Activated naive CD4-positive, alpha-beta T cell treated with Interleukin-2 at 50 U/mL for 16 hours (primary cell): ENCODE measurements around the gene LY6G5B.
"Not testable (repeated sequence)": the region's sequence is repeated elsewhere in the genome, so short reads cannot be mapped to it uniquely, and the experiment has no call there.

ENCODE experiments used
- DNase-seq: peaks from one replicate; pipeline ENCODE4 v3.0.0-alpha.2; 2020

The LY6G5B gene

DNA sequence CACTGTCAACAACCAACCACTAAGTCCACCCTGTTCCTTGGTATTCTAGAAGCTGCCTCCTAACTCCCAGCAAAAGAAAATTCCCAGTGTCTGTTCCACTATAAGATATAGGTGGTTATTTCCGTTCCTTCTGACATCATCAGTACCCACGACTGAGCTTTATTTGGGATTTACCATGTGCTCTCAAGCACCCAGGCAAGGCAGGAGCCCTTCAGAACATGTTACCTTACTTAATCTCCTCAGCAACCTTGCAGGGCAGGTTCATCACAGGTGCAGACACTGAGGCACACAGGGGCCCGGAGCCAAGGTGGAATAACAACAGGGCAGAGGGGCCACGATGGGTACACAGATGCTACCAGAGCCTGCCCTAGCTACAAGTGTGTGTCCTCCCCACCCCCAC, 22.6 kb downstream of the LY6G5B start:
- DNase-seq: no peak

DNA sequence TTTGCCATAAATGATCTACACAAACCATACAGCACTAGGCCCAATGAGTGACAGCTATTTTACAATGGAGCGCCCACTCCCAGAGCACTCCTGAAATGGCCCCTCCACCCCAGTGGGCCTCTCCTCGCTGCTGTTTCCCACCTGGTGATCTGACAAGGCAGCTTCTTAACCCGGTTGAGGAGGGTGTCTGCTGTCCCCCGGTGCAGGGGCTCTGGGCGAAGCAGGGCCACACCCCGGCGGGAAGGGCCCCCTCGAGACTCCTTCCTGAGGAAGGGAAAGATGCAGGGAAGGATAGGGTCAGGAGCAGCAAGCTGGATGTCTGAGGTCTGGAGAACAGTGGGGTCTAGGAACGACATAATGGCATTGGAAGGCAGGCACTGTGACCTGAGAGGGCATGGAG, 23.1 kb downstream of the LY6G5B start:
- DNase-seq: no peak

DNA sequence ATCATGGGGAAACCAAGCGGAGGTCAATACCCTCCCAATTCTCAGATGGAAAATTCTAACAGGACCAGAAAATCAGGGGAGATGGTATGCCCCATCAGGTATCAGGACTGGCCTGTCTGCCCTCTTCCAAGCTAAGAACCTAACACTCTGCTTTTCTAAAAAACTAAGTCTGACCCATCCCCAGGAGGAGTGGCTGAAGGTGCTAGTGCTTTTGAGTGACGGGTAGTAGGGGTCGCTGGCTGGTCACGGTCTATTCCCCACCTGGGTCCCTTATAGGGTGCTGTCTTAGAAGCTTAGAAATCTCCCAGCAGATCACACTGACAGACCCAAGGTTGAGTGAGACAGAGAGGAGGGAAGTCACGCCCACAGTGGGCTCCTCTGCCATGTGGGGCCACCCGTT, 23.8 kb downstream of the LY6G5B start:
- no peak for DNase-seq

DNA sequence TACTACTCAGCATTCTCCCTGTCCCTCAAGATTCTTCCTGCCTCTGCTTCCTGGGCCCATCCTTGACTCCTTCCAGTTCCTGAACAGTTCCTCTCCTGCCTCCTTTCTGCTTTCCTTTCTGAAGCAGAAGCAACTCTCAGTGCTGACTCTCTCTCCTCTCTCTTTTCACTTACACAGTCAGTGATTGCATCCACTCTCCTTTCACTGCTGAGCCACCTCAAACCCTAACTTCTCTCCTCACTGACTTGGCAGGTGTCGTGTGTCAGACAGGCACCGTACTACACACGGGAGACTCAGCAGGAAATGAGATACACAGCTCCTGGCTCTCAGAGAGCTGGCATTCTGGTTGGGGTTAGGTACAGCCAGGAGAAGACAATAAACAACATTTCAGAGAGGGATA, 27.8 kb downstream of the LY6G5B start:
- DNase-seq: no peak

DNA sequence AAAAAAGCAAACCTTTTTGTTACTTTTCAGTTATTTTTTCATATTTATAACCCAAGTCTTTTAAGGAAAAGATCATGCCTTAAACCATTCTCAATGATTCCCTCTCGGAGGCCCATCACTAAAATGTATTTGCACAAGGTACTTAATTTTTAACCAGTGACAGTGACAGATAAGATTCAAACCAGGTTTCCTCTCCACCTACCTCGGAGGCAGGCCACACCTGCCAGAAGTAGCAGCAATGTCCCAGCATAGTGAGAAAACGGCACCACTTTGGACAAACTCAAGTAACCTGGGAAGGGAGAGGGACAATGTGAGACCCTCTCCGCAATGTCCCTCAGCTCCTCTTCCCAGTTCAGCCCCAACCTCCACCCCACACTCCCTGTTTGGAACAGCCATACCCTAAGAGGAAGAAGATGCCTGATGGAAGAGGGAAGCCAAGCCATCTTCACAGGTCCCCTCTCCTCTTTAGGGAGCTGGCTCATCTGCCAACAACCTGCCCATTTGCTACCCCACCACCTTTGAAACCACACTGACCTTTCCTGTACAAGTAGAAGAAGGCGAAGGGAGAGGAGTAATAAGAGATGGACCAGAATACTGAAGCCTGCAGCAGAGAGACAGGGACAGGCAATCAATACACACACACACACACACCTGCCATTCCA, 31.1 kb downstream of the LY6G5B start:
- no peak for DNase-seq

DNA sequence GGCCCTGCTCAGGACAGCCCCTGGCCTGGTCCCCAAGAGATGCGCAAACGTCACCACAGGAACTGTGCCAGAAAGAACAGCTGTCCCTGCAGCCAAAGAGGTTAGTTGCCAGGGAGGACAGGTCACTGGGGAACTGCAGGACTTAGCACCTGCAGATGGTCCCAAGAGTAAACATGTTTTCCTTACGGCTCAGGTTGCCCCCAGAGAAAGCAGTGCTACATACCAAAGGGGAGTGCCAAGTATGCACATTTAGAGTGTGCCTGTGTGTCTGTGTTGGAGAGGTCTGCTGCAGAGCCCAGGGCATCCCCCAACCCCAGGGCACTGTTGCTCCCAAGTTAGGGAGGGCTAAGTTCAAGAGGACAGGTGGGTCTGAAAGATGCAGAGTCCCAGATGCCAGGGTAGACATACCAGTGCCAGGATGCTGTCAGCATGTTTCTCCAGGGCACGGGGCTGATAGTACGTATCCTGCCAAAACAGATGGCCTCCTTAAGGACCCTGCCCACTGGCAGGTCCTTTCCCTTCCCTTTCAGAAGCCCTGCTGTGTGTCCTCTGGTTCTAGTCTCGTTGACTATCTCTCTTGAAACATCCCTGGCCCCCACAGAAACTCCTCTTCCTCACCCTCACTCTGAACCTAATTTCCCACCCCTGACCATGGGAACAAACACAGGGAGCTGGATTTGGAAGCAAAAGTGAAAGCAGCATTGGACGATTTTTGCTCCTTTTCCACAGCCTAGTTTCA, 32.1 kb downstream of the LY6G5B start:
- no peak for DNase-seq

DNA sequence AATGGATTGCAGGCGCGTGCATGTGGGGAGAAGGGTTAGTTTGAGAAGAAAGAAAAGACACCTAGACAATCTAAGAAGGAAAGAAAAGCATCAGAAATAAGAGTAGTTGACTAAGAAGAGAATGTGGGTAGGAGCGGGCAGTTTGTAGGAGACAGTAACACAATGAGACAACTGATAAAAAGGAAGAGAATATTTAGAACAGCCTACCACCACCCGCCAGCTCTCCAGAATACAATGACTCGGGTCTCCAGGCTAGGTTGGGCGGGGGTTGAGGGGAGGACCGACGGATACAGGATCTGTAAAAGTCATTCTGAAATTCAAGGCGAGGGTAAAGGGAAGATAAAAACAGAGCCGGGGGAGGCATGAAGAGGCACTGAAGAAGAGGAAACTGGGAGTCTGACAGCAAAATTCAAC, 32.6 kb downstream of the LY6G5B start:
- peak; percentile 48 for DNase-seq

DNA sequence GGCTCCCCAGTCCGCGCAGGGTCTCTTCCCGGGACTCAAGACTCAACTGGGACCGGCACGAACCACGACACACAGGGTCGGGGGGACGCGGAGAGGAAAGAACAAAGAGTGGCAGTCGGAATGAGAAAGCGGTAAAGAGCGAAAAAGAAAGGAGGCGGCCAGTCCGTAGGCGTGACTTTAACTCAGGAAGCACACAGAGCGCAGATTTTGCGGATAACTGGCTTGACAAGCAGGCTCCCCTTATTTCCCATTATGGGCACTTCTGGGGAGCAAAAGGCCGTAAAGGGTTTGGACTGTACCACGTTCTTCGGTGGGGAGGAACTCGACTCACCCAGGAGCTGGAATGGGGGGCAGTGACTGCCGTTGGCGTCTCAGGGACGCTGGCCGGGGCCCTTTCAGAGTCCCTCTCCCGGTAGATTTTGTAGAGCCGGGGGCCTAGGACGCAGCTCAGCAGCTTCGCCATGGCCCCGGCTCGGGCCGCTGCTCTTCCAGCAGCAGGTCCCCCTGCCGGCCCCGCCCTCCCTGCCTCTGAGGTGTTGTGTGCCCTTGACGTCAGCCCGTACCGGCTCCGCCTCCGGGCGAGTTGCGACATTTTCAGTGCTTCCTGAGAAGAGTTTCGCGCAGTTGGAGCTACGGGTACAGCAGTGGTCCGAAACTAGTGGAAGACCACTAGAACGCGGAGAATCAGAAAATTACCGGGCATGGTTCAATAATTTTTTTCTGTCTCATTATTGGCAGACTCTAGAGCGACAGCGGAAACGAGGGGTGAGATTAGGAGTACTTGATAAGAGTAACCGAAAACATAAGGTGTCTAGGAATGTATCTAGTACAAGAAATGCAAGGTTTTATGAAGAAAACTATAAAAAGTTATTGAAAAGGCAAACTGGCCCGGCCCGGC, 33.3 kb downstream of the LY6G5B start, which contains the start of gene ABHD16A:
ABHD16A (minus strand) TSS at position 506 of the 898 bp plus-strand sequence; CDS start at position 463, 43 bp downstream.
- peak; percentile 96 for DNase-seq

DNA sequence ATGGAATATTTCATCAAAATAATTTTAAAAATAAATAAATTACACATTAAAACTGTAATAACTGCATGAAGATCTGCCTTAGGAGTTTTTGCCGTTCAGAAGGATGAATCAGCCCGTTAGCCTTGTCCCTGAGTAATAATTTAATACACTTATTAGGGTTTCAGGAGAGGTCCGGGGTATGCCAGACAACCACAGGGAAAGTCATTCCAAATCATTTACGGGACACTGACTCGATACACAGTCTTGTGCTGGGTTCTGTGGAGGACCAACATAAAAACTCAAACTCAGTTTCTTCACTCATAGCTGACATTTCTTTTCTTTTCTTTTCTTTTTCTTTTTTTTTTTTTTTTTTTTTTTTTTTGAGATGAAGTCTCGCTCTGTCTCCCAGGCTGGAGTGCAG, 36.2 kb downstream of the LY6G5B start:
- no peak for DNase-seq

DNA sequence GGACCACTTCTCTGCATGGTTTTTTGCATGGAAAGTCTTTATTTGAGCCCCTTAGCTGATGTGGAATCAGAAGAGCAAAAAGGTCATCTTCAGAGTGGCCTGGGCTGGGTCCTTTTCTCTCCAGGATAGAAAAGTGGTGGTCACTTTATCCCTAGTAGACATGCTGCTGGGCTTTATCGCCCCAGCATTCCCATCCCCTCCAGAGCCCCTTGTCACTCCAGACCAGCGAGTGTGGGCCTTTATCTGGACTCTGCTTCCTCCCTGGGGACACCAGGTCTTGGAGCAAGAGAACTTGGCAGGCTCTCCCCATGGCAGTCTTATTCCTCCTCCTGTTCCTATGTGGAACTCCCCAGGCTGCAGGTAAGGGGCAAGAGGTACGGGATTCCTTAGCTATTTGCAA, 36.8 kb downstream of the LY6G5B start, which contains the start of gene LY6G6F:
LY6G6F (plus strand) TSS at position 268 of the 400 bp plus-strand sequence; CDS start at position 309, 41 bp downstream.
- no peak for DNase-seq

DNA sequence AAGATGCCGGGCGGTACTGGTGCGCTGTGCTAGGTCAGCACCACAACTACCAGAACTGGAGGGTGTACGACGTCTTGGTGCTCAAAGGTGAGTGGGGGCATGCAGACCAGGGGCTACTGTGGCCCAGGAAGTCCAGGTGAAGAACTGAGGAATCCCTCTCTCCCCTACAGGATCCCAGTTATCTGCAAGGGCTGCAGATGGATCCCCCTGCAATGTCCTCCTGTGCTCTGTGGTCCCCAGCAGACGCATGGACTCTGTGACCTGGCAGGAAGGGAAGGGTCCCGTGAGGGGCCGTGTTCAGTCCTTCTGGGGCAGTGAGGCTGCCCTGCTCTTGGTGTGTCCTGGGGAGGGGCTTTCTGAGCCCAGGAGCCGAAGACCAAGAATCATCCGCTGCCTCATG, 37.9 kb downstream of the LY6G5B start:
- DNase-seq: no peak

DNA sequence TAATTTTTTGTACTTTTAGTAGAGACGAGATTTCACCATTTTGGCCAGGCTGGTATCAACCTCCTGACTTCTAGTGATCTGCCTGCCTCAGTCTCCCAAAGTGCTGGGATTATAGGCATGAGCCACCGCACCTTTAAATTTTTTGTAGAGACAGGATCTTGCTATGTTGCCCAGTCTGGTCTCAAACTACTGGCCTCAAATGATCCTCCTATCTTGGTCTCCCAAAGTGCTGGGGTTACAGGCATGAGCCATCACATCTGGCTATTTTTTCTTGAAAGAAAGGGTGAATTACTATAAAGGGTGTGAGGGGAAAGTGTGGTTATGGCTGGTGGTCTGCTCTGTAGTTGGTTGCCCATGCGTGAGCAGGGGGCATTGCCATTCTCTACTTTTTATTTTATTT, 38.4 kb downstream of the LY6G5B start:
- no peak for DNase-seq

DNA sequence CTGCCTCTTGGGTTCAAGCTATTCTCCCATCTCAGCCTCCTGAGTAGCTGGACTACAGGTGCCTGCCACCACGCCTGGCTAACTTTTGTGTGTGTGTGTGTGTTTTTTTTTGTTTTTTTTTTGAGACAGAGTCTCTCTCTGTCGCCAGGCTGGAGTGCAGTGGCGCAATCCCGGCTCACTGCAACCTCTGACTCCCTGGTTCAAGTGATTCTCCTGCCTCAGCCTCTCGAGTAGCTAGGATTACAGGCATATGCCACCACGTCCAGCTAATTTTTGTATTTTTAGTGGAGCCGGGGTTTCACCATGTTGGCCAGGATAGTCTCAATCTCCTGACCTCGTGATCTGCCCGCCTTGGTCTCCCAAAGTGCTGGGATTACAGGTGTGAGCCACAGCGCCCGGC, 39.4 kb downstream of the LY6G5B start:
- not testable (repeated sequence) for DNase-seq

DNA sequence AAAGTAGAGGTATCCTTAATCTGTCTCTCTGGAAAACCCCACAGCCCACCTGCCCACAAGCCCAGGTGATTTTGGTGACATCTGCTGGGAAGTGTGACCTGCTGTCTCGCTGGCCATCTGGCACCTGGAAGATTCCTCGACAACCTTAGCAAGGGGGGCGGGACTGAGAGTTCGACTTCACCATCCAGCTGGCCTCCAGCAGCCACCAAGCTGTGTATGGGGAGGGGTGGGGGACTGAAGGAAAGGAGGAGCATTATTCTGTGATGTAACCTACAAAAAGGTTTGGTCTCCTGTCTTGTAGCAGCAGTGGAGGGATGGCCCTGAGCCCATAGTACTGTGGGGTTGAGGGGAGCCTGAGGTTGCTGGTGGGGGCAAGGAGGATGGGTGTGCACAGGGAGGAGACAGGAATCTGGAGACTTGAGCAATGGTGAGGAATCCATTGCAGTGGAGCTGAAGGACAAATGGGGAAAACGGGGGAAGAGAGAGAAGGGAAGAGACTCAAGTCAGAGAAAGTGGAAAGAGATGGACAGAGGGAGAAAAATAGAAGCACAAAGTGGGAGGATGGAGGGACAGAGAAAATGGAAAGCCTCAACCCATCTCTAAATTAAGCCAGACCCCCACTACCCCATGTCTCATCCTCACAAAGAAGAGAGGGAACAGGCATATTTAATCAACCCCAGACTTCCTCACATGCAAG, 40.9 kb downstream of the LY6G5B start:
- DNase-seq: no peak

DNA sequence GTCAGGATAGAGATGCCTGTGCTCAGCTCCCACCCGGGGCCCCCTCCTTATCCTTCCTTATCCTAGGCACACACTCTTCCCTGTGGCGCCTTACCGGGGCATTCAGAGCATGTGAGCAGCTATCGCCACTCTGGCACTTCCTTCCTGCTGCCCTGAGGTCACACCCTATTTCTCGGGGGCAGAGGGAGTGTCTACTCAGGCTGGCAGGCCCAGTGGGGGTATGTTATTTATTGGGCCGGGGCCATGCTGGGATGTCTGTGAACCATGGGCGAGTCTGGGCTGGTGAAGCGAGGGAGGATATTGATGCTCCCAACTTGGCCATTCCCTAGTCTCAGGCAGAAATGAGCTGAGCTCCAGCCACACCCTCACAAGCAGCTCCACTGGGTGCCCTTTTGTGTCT, 41.5 kb downstream of the LY6G5B start:
- no peak for DNase-seq

DNA sequence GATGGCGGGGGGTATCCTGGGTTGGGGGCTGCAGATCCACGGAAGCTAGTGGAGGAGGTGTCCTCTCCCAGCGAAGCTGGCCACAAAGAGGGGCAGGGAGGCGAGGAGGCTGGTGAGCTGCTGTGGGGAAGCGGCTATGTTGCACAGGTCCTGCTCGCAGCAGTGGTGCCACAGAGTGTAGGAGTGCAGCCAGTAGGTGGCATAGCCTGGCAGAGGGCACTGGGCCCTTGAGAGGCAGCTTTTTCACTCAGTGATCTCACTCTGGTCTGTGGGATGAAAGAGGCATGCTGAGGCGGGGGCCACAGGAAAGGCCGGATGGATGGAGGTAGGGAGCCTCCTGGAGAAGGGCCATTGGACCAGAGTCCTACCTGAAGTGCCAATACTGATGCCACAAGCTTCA, 42.5 kb downstream of the LY6G5B start:
- DNase-seq: no peak

DNA sequence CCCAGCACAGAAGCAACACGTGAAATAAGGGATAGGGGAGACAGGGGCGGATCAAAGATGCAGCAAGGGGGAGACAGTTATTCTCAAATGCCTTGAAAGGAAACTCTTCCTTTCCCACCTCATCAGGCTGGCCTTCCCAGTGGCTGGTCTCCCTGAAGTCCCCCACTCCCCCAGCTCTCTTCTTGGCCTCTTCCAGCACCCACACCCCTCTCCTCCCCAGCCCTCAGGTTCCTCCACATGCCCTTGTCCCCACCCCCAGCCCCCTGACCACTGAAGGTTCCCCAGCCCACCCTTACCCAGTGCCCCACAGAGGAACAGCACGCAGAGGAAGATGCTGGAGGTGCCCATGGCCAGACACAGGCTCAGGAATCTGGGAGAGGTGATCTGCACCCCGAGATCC, 43.7 kb downstream of the LY6G5B start:
- no peak for DNase-seq

DNA sequence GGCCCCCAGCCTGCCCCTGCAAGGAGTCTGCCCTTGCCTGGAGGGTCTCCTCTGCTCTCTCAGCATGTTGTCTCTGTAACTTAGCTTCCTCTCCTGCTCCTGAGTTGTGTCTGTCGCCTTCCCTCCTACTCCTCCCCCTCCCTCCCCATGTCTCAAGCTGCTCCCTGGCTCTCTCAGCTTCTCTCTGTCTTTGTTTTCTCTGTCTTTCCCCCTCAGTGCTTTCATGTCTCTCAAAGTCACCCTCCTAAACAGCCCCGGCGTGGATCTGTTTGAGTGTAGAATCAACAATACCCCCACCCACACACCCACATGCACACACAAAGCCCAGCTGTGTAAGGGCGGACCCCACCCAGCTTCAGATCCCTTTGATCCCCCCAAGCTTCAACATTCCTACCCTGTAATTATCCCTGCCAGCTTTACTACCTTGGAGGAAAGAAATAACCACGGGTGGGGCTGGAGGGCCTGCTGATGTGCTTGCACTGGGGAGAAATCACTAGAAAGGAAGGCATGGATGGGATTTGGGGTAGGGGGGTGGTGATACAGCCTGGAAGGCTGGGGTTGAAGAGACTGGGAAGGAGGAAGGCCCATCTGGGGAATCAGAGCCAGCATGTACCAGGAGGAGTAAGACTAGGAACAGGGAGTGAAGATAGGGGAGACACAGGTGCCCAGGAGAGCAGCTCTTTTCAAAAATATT, 44.4 kb downstream of the LY6G5B start:
- no peak for DNase-seq

DNA sequence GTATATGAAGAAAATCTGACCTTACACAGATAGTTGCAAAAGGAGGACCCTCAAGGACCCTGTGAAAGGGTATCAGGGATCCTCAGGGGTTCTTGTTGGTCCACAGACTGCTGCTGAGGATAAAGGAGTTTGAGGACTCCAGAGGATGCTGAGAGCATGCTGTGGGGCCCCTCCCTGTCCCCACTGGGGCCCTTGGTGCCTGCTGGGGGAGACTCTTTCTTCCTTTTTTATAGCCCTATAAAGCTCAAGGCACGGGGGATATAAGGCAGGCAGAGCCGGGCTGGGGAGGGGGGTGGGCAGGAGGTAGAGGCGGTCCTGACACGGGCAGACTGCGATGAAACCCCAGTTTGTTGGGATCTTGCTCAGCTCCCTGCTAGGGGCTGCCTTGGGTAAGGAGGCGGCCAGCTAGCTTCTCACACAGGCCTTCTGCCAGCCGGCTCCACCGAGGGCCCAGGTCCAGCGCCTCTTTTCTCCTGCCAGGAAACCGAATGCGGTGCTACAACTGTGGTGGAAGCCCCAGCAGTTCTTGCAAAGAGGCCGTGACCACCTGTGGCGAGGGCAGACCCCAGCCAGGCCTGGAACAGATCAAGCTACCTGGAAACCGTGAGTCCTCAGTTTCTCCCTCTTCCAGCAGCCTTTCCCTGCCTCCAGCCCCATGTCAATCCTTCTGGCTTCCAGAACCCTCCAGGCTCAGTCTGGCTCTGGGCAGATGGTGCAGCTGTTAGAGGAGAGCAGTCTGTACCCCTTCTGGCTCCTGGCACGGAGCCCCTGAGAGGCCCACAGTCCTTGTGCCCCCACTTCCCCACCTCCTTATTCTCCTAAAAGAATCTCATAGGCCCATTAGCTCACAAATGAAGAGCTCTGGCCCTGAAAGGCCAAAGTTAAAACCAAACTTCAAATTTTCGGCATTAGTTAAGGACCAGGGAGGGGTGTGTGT, 45.5 kb downstream of the LY6G5B start, which contains the start of gene LY6G6D:
LY6G6D (plus strand) TSS at position 327 of the 937 bp plus-strand sequence; CDS start at position 335, 8 bp downstream.
- DNase-seq: no peak

DNA sequence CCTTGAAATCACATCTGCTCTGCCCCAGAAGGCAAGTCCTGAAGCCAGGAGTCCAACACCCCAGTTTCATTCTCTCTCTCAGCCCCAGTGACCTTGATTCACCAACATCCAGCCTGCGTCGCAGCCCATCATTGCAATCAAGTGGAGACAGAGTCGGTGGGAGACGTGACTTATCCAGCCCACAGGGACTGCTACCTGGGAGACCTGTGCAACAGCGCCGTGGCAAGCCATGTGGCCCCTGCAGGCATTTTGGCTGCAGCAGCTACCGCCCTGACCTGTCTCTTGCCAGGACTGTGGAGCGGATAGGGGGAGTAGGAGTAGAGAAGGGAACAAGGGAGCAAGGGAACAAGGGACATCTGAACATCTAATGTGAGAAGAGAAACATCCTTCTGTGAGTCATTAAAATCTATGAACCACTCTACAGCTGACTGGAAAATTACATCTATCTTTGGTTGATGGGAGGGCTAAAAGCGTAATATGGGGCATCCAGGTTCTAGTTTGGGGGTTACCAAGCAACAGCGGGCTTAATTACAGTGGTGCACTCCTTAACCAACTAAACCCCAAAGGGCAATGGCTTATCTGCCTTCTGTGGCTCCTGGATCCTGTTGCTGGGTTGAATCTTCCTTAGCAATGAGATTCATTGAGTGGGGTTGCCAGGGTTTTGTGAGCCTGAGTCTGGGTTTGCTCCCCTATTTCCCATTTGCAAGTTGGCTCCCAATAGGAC, 47.9 kb downstream of the LY6G5B start:
- DNase-seq: no peak
